ENCODE results near the gene FBXL7. TPM values are rescaled to one million over a fixed set of nuclear protein-coding genes. Genes with fewer than 3 reads are reported as not detected.

FBXL7 gene
- total and polyA plus RNA-seq, 2 donors (not counting 1 experiment from before 2014, with no cell fraction given), result 6.4 to 12.9 TPM

GRCh38 chr5:15877914-15878313 lies 377.9 kb downstream of the FBXL7 start:
- Histone ChIP-seq H3K27ac (ENCODE audit: insufficient read depth, low read length) (no peak overlapping the region), H3K36me3 (ENCODE audit: control insufficient read depth, insufficient read depth, low read length) (no peaks in the 10 kb centered on the region), H3K9me3 (ENCODE audit: control insufficient read depth, insufficient read depth, low read depth, low read length) (no peaks in the 10 kb centered on the region), H3K4me2 (ENCODE audit: extremely low read depth, insufficient read depth, low read length) (no peak overlapping the region), H3K9ac (ENCODE audit: insufficient read depth, low read length) (no peak overlapping the region), H2AFZ (ENCODE audit: low read length) (no peak overlapping the region), H3K27me3 (ENCODE audit: control insufficient read depth, insufficient read depth, low read length) (no peaks in the 10 kb centered on the region), H3K79me2 (ENCODE audit: control insufficient read depth, insufficient read depth, low read length) (no peaks in the 10 kb centered on the region), H3K4me3 (replicated peaks in 1 of 4; ENCODE audit: control extremely low read depth in 1 of 4, insufficient read depth in 1 of 4, low read depth in 3 of 4, low read length in 4 of 4) (no peak overlapping the region), H4K20me1 (ENCODE audit: control insufficient read depth, extremely low read depth, insufficient read depth, low read length) (no peaks in the 10 kb centered on the region), H3K4me1 (ENCODE audit: control insufficient read depth, extremely low read depth, insufficient read depth, low read length) (no peaks in the 10 kb centered on the region)
- TF ChIP-seq, protein P1, sequence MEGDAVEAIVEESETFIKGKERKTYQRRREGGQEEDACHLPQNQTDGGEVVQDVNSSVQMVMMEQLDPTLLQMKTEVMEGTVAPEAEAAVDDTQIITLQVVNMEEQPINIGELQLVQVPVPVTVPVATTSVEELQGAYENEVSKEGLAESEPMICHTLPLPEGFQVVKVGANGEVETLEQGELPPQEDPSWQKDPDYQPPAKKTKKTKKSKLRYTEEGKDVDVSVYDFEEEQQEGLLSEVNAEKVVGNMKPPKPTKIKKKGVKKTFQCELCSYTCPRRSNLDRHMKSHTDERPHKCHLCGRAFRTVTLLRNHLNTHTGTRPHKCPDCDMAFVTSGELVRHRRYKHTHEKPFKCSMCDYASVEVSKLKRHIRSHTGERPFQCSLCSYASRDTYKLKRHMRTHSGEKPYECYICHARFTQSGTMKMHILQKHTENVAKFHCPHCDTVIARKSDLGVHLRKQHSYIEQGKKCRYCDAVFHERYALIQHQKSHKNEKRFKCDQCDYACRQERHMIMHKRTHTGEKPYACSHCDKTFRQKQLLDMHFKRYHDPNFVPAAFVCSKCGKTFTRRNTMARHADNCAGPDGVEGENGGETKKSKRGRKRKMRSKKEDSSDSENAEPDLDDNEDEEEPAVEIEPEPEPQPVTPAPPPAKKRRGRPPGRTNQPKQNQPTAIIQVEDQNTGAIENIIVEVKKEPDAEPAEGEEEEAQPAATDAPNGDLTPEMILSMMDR (conservative IDR thresholded peaks at IDR 0.05 in 1 of 2, IDR thresholded peaks at IDR 0.05 in 1 of 2; ENCODE audit: low read depth in 1 of 2, low read length in 2 of 2), result no peak
- TF ChIP-seq EZH2 (IDR thresholded peaks at IDR 0.05; ENCODE audit: low read length, missing control alignments), result no peak
- DNase-seq (ENCODE audit: low read depth in 2 of 2), result no peak

DNA sequence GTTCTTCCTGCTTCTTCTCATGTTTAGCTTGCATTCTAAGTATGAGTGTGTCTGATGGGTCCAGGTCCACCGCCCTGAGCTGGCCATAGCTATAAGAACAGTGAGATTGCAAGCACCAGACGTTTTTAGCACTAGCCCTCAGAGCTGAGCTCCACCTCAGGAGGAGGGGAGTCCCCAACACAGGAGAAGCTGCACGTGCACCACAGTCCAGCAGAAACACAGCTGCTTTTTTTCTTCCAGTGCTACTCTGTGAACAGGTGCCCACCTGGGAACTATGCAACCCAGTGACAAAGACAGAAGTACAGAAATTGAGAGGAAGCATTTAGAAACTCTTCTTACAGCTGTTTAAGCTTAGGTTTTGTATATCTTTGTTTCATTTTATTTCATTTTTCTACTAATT lies 380.2 kb downstream of the FBXL7 start:
- Histone ChIP-seq H3K9me3 (ENCODE audit: control insufficient read depth, insufficient read depth, low read depth, low read length) (no peaks in the 10 kb centered on the region), H3K27ac (ENCODE audit: insufficient read depth, low read length) (no peak overlapping the region), H4K20me1 (ENCODE audit: control insufficient read depth, extremely low read depth, insufficient read depth, low read length) (no peaks in the 10 kb centered on the region), H3K27me3 (ENCODE audit: control insufficient read depth, insufficient read depth, low read length) (no peaks in the 10 kb centered on the region), H3K4me3 (replicated peaks in 1 of 4; ENCODE audit: control extremely low read depth in 1 of 4, insufficient read depth in 1 of 4, low read depth in 3 of 4, low read length in 4 of 4) (no peak overlapping the region), H3K4me1 (ENCODE audit: control insufficient read depth, extremely low read depth, insufficient read depth, low read length) (no peaks in the 10 kb centered on the region), H3K4me2 (ENCODE audit: extremely low read depth, insufficient read depth, low read length) (no peak overlapping the region), H2AFZ (ENCODE audit: low read length) (no peak overlapping the region), H3K79me2 (ENCODE audit: control insufficient read depth, insufficient read depth, low read length) (no peaks in the 10 kb centered on the region), H3K9ac (ENCODE audit: insufficient read depth, low read length) (no peak overlapping the region), H3K36me3 (ENCODE audit: control insufficient read depth, insufficient read depth, low read length) (no peaks in the 10 kb centered on the region)
- TF ChIP-seq EZH2 (IDR thresholded peaks at IDR 0.05; ENCODE audit: low read length, missing control alignments), result no peak
- TF ChIP-seq, protein P1 (conservative IDR thresholded peaks at IDR 0.05 in 1 of 2, IDR thresholded peaks at IDR 0.05 in 1 of 2; ENCODE audit: low read depth in 1 of 2, low read length in 2 of 2), result no peak
- DNase-seq (ENCODE audit: low read depth in 2 of 2), result no peak

DNA sequence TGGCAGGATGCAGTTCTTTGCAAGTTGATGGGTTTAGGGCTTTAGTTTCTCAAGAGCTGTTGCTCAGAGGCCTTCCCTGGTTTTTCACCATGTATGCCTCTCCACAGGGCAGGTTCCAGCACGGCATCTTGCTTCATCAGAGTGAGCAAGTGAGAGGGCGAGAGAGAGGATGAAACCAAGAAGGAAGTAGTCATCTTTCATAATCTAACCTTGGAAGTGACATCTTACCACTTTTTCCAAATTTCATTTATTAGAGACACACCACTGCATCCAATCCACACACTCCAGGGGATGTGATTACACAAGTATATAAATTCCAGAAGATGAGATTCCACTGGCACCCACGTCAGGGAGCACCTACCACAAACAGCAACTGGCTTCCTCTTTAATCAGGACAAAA lies 385.2 kb downstream of the FBXL7 start:
- no peak overlapping the region for H3K4me2 ChIP-seq (ENCODE audit: extremely low read depth, insufficient read depth, low read length)
- no peak overlapping the region for H2AFZ ChIP-seq (ENCODE audit: low read length)
- no peaks in the 10 kb centered on the region for H3K4me1 ChIP-seq (ENCODE audit: control insufficient read depth, extremely low read depth, insufficient read depth, low read length)
- H3K4me3 ChIP-seq (replicated peaks in 1 of 4; ENCODE audit: control extremely low read depth in 1 of 4, insufficient read depth in 1 of 4, low read depth in 3 of 4, low read length in 4 of 4), result no peak overlapping the region
- no peak overlapping the region for H3K9ac ChIP-seq (ENCODE audit: insufficient read depth, low read length)
- H3K27me3 ChIP-seq (ENCODE audit: control insufficient read depth, insufficient read depth, low read length), result no peaks in the 10 kb centered on the region
- H3K36me3 ChIP-seq (ENCODE audit: control insufficient read depth, insufficient read depth, low read length), result no peaks in the 10 kb centered on the region
- H3K79me2 ChIP-seq (ENCODE audit: control insufficient read depth, insufficient read depth, low read length), result no peaks in the 10 kb centered on the region
- no peak overlapping the region for H3K27ac ChIP-seq (ENCODE audit: insufficient read depth, low read length)
- no peaks in the 10 kb centered on the region for H4K20me1 ChIP-seq (ENCODE audit: control insufficient read depth, extremely low read depth, insufficient read depth, low read length)
- no peaks in the 10 kb centered on the region for H3K9me3 ChIP-seq (ENCODE audit: control insufficient read depth, insufficient read depth, low read depth, low read length)
- peak in 1 of 2 donors; percentile 77 for DNase-seq (ENCODE audit: low read depth in 2 of 2)
- TF ChIP-seq, protein P1 (conservative IDR thresholded peaks at IDR 0.05 in 1 of 2, IDR thresholded peaks at IDR 0.05 in 1 of 2; ENCODE audit: low read depth in 1 of 2, low read length in 2 of 2), result no peak
- TF ChIP-seq EZH2 (IDR thresholded peaks at IDR 0.05; ENCODE audit: low read length, missing control alignments), result no peak

All from fibroblast of lung (primary cell).